Non-pigmented ciliary epithelial cell (primary cell): ENCODE results near the gene ERVK3-1.

Experiments
- DNase-seq: peaks from one replicate; pipeline ENCODE4 v3.0.0-alpha.2; 2010; ENCODE audit warnings: low read depth

Gene ERVK3-1

GRCh38 chr19:58364146-58364545, 59.0 kb downstream of the ERVK3-1 start:
- no peak for DNase-seq
